HepG2 (cell line): ENCODE results near the gene TRMU. TPM values are rescaled to one million over a fixed set of nuclear protein-coding genes. Genes with fewer than 3 reads are reported as not detected.

Source experiments
- CC2D1A ChIP-seq: sonication (generic); formaldehyde crosslinking; IDR thresholded peaks from 2 replicates; pipeline ENCODE4 v1.8.1; 2023; ENCODE audit warnings: mild to moderate bottlenecking, missing genetic modification reagents
- CHCHD3 ChIP-seq: sonication (generic); formaldehyde crosslinking; IDR thresholded peaks from 2 replicates; pipeline ENCODE4 v1.8.0; 2022; ENCODE audit warnings: mild to moderate bottlenecking, missing genetic modification reagents, moderate library complexity
- DRAP1 ChIP-seq: IDR thresholded peaks from 2 replicates; pipeline ENCODE4 v1.6.1; 2016; ENCODE audit warnings: missing genetic modification reagents, missing compliant biosample characterization
- ISL2 ChIP-seq: sonication (generic); formaldehyde crosslinking; IDR thresholded peaks from 2 replicates; pipeline ENCODE4 v1.5.0; 2020; ENCODE audit warnings: missing genetic modification reagents
- KDM5A ChIP-seq: fragments of 200-600 bp; sonication (generic); IDR thresholded peaks from 2 replicates; pipeline ENCODE4 v1.7.0; 2018; ENCODE audit warnings: antibody characterized with exemption, mild to moderate bottlenecking, low read length, borderline replicate concordance
- MXD4 ChIP-seq: IDR thresholded peaks from 2 replicates; pipeline ENCODE4 v1.6.1; 2016; ENCODE audit warnings: mild to moderate bottlenecking, missing biosample characterization, missing genetic modification reagents
- NR0B2 ChIP-seq: sonication (generic); formaldehyde crosslinking; IDR thresholded peaks from 2 replicates; pipeline ENCODE4 v1.4.0; 2020; ENCODE audit warnings: mild to moderate bottlenecking, missing genetic modification reagents
- RBFOX2 ChIP-seq: fragments of 200-400 bp; formaldehyde crosslinking; IDR thresholded peaks from 2 replicates; pipeline ENCODE4 v1.6.1; 2017; ENCODE audit warnings: low read depth, mild to moderate bottlenecking, low read length
- RCOR2 ChIP-seq: IDR thresholded peaks from 2 replicates; pipeline ENCODE4 v1.6.1; 2016; ENCODE audit warnings: missing biosample characterization, missing genetic modification reagents
- ZBTB33 ChIP-seq: sonication (generic); formaldehyde crosslinking; IDR thresholded peaks from 2 replicates; pipeline ENCODE4 v1.4.0; 2020; ENCODE audit warnings: missing genetic modification reagents
- ZFY ChIP-seq: sonication (generic); formaldehyde crosslinking; IDR thresholded peaks from 2 replicates; pipeline ENCODE4 v1.4.0; 2020; ENCODE audit warnings: missing genetic modification reagents
- ZMYM3 ChIP-seq: sonication (generic); formaldehyde crosslinking; IDR thresholded peaks from 2 replicates; pipeline ENCODE4 v1.5.1; 2020; ENCODE audit warnings: mild to moderate bottlenecking, missing genetic modification reagents
- ZNF337 ChIP-seq: sonication (generic); formaldehyde crosslinking; IDR thresholded peaks from 2 replicates; pipeline ENCODE4 v1.5.1; 2020; ENCODE audit warnings: missing genetic modification reagents, low read depth, mild to moderate bottlenecking, borderline replicate concordance
- ZNF431 ChIP-seq: sonication (generic); formaldehyde crosslinking; IDR thresholded peaks from 2 replicates; pipeline ENCODE4 v1.9.0; 2022; ENCODE audit warnings: missing genetic modification reagents, low read depth, mild to moderate bottlenecking, borderline replicate concordance
- ZNF441 ChIP-seq: sonication (generic); formaldehyde crosslinking; IDR thresholded peaks from 2 replicates; pipeline ENCODE4 v1.7.0; 2021; ENCODE audit warnings: missing genetic modification reagents, borderline replicate concordance
- ZNF484 ChIP-seq: sonication (generic); formaldehyde crosslinking; IDR thresholded peaks from 2 replicates; pipeline ENCODE4 v1.5.1; 2020; ENCODE audit warnings: mild to moderate bottlenecking, low read depth, missing genetic modification reagents, borderline replicate concordance
- ZNF556 ChIP-seq: sonication (generic); formaldehyde crosslinking; IDR thresholded peaks from 2 replicates; pipeline ENCODE4 v1.4.0; 2020; ENCODE audit warnings: mild to moderate bottlenecking, missing genetic modification reagents, borderline replicate concordance
- polyA plus RNA-seq, 8 experiments: library from polyadenylated mRNA; depleted of rRNA in 3 of 8; stranded (reverse) in 7 of 8; unstranded in 1 of 8; fragments of >200 nt; fragmentation: Illumina TruSeq in 4 of 8; extraction: Trizol in 4 of 8; gene quantifications; 2 replicates each; pipeline versions ENCODE4 v1.2.1 to v1.2.3, GENCODE V29; 2011 to 2016; ENCODE audit warnings: low read depth in 4 of 8, missing spikeins in 1 of 8, mixed read lengths in 1 of 8; ENCODE audit not compliant: insufficient read depth in 1 of 8
- total RNA-seq, 5 experiments: library from RNA; depleted of rRNA; stranded (reverse); fragments of >200 nt; fragmentation: Illumina TruSeq; extraction: Trizol; gene quantifications; 2 replicates each; pipeline ENCODE4 v1.2.3, GENCODE V29; 2016; ENCODE audit warnings: low read depth in 1 of 5

Gene TRMU
- total and polyA plus RNA-seq, 2 of the 13 experiments (the other 11 are each of a cell fraction or from before 2014, with no cell fraction given) = 31.0 to 50.2 TPM

GRCh38 chr22:46366801-46367706 is 31.5 kb downstream of the TRMU start (continued):
- TF ChIP-seq ZBTB33 (CRISPR knock-in tag) (peak; percentile 99), ZNF431 (0 out of 2 replicates have a peak, but pooled peaks have one; percentile 5), DRAP1 (CRISPR knock-in tag) (no peak), KDM5A (no peak), NR0B2 (CRISPR knock-in tag) (no peak), RCOR2 (CRISPR knock-in tag) (no peak), ZNF337 (no peak), CHCHD3 (no peak), MXD4 (CRISPR knock-in tag) (no peak), ISL2 (CRISPR knock-in tag) (0 out of 2 replicates have a peak, but pooled peaks have one; percentile 21), ZNF556 (CRISPR knock-in tag) (0 out of 2 replicates have a peak, but pooled peaks have one; percentile 31), ZNF484 (CRISPR knock-in tag) (no peak), RBFOX2 (no peak), CC2D1A (CRISPR knock-in tag) (no peak), ZMYM3 (CRISPR knock-in tag) (no peak), ZNF441 (CRISPR knock-in tag) (no peak), ZFY (CRISPR knock-in tag) (0 out of 2 replicates have a peak, but pooled peaks have one; percentile 15)
- TF ChIP-seq, all 625 proteins: peak for 8
